Measurements from ENCODE around the gene GPC5.
A peak's percentile ranks its signal among the peaks of the same experiment; 100 is the strongest.
"Not testable (repeated sequence)": the region's sequence is repeated elsewhere in the genome, so short reads cannot be mapped to it uniquely, and the experiment has no call there.

Gene GPC5

GRCh38 chr13:92843549-92843948 is 1445.1 kb downstream of the GPC5 start:
- peak; percentile 93 for DNase-seq (ENCODE audit: low spot score)

GRCh38 chr13:92849381-92849780 is 1451.0 kb downstream of the GPC5 start:
- peak; percentile 77 for DNase-seq (ENCODE audit: low spot score)

GRCh38 chr13:92864584-92865284 is 1466.3 kb downstream of the GPC5 start:
- no peak for DNase-seq (ENCODE audit: low spot score)

- no peak for DNase-seq (ENCODE audit: low spot score)
Measured at GRCh38 chr13:92873029-92873428, 1474.6 kb downstream of the GPC5 start.

GRCh38 chr13:92886535-92887077 is 1488.2 kb downstream of the GPC5 start:
- no peak for DNase-seq (ENCODE audit: low spot score)

GRCh38 chr13:92894447-92894846 is 1496.0 kb downstream of the GPC5 start:
- DNase-seq (ENCODE audit: low spot score): no peak

GRCh38 chr13:92896842-92897241 is 1498.4 kb downstream of the GPC5 start:
- peak; percentile 36 for DNase-seq (ENCODE audit: low spot score)

GRCh38 chr13:92898946-92899345 is 1500.5 kb downstream of the GPC5 start:
- DNase-seq (ENCODE audit: low spot score): not testable (repeated sequence)

GRCh38 chr13:92900446-92900845 is 1502.0 kb downstream of the GPC5 start:
- no peak for DNase-seq (ENCODE audit: low spot score)

GRCh38 chr13:92901739-92902138 is 1503.3 kb downstream of the GPC5 start:
- DNase-seq (ENCODE audit: low spot score): no peak

- no peak for DNase-seq (ENCODE audit: low spot score)
Measured at GRCh38 chr13:92912629-92913028, 1514.2 kb downstream of the GPC5 start.

GRCh38 chr13:92913840-92914239 is 1515.4 kb downstream of the GPC5 start:
- DNase-seq (ENCODE audit: low spot score): no peak

All from kidney tubule cell (primary cell).